GOT3 (cell line): ENCODE data around the gene INSC.
"Not testable (repeated sequence)": the region's sequence is repeated elsewhere in the genome, so short reads cannot be mapped to it uniquely, and the experiment has no call there.

Source experiments
- DNase-seq: peaks from one replicate; lab custom pipeline; 2025; ENCODE audit warnings: mixed read lengths; lab: John Stamatoyannopoulos, UW

INSC gene, protein sequence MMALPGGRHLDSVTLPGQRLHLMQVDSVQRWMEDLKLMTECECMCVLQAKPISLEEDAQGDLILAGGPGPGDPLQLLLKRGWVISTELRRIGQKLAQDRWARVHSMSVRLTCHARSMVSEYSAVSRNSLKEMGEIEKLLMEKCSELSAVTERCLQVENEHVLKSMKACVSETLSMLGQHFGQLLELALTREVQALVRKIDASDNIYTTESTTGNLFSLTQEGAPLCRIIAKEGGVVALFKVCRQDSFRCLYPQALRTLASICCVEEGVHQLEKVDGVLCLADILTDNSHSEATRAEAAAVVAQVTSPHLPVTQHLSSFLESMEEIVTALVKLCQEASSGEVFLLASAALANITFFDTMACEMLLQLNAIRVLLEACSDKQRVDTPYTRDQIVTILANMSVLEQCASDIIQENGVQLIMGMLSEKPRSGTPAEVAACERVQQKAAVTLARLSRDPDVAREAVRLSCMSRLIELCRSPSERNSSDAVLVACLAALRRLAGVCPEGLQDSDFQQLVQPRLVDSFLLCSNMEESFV

DNA sequence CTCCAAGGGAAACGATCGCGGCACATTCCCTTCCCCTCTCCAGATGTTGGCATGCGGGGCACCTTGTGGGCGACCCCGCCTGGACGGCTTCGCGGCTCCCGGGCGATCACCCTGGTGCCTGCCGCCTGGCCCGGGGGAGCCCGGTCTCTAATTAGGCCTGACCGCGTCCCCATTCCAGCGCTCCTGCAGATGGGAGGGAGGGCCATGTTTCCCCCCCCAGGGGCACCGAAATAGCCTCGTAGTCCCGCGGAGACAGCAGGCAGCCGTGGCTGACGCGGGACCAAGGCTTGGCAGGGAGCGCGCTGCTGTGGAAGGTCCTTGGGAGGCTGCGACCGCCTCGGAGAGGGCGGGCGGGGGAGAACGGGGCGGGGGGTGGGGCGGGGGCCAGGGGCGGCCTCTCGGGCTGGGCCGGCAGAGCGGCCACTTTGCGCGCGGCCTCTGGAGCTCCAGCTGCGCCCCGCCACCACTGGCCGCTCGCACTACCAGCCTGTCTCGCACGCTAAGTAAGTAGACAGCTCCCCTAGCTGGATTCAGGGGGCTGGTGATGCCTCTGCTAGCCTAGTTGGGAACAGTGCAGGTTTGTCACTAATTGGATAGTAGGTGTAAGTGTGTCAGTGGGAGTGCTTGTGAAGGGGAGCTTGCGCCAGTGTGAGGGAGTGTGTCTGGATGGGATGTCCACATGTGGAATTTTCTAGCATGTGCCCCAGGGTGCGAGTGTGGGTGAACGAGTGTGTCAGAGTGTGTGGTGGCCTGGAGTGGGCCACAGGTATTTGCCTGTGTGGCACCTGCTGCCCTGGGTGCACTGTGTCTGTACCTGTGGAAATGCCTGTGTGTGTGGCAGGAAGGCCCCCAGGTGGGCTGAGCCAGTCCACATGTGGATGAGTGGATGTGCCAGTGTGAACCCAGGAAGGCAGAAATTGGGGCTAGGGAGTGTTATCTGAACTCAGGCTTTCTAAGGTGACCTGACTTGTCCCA lies at the start of gene INSC:
Gene INSC, plus strand, starts transcription at position 423 of the 975 bp plus-strand sequence. CDS start 34,252 bp downstream, outside the sequence.
- DNase-seq, result no peak

DNA sequence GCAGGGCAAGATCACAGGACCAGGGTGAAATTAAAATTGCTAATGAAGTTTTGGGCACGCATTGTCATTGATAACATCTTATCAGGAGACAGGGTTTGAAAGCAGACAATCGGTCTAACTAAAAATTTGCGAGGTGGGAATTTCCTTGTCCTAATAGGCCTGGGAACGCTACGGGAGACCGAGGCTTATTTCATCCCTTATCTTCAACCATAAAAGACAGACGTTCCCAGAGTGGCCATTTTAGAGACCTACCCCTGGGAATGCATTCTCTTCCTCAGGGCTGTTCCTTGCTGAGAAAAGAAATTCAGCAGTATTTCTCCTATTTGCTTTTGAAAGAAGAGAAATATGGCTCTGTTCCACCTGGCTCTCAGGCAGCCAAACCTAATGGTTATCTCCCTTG lies 45.0 kb upstream of the INSC start:
- DNase-seq, result not testable (repeated sequence)

DNA sequence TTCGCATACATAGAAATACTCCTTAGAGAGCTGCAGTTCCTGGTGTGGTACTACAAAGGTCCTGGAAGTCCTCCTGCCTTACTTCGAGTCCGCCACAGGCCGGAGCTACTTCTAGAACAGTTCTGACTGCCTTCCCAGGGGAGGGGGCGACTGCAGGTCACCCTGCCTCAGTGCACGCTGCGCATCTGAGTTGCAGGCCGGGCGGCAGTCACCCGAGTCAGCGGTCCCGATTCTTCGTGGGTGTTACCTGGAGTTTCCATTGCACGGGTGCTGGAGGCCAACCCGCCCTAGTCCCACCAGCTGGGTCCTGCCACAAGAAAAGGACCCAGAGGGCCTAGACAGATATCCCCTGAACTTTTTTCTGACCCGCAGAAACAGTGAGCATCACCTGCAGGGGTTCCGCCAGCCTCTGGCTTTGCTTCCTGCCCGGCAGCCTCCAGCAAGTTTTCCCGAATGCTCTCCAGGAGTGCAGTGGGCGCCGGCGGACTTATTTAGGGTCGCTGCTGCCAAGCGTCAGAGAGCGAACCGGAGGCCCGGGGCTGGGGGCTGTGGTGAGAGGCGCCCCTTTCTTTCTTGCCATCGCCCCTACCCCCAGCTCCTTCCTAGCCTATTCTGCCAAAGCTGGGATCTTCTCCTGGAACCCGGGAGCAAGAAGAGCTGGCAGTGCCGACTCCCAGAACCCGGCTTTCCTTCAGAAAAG lies 43.0 kb upstream of the INSC start:
- no peak for DNase-seq

DNA sequence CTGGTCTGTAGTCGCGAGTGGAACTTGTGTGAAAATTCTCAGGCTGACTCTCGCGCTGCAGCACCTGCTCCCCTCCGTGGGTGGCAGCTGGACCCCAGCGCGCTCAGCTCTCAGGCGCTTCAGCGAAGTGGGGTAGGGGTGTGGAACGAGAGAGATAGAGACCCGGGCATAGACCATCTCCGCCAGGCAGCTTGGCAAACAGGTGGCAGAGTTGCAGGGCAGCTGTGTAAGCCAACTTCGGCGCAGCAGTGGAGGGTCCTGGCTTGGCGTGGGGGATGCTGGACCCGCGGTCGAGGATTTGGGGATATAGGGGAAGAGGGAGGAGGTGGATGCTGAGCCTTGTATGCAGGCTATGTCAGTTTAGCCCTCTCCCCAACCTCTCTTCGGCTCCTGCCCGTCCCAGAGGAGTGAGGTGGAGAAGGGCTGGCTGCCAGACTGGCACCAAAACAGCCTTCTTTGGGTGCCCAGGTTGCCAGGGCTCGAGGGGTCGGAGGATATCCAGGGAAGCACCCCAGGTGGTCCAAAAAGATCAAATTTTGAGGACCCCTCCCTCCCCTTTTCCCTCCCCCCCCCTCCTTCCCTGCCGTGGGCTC lies 42.1 kb upstream of the INSC start:
- DNase-seq, result no peak

DNA sequence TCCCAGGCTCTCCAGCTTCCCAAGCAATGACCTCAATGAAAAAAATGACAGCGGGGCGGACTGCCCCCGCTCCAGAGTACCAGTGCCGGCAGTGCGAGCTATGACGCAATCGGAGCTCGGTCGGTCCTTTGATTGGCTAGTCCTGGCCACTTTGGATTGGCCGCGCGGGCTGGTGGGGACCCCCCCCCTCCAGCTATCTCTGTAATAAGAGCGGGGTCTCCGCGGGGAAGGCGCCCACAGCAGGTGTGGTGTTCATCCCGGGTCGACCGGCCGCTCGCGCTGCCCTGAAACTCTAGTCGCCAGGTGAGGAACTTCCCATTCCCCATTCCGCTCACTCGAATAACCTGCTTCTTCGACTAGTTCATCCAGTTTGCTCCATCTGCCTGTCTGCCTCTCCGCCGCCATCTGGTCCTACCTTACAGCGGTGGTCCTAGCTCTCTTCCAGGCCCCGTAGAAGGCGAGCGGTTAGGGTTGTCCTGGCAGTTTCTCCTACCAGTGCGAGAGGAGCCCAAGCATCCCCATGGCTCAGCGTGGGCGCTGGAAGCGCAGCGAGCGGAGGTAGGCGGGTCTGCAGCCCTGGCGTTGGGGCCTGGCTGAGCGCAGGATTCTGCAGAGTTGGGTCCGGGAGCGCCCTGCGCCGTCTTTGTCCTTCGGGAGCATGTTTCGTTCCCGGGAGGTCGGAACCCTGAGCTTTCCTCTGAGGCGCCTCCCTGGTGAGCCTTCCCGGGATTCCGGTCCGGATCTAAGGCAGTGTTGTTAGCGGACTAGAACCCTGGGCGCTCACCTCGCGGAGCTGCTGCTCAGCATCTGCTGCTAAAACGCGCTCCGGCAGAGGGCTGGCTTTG lies 41.1 kb upstream of the INSC start, which contains the start of gene CALCB:
Gene CALCB, plus strand, starts transcription at position 233 of the 845 bp plus-strand sequence. CDS start 1,126 bp downstream, outside the sequence.
- DNase-seq, result no peak

DNA sequence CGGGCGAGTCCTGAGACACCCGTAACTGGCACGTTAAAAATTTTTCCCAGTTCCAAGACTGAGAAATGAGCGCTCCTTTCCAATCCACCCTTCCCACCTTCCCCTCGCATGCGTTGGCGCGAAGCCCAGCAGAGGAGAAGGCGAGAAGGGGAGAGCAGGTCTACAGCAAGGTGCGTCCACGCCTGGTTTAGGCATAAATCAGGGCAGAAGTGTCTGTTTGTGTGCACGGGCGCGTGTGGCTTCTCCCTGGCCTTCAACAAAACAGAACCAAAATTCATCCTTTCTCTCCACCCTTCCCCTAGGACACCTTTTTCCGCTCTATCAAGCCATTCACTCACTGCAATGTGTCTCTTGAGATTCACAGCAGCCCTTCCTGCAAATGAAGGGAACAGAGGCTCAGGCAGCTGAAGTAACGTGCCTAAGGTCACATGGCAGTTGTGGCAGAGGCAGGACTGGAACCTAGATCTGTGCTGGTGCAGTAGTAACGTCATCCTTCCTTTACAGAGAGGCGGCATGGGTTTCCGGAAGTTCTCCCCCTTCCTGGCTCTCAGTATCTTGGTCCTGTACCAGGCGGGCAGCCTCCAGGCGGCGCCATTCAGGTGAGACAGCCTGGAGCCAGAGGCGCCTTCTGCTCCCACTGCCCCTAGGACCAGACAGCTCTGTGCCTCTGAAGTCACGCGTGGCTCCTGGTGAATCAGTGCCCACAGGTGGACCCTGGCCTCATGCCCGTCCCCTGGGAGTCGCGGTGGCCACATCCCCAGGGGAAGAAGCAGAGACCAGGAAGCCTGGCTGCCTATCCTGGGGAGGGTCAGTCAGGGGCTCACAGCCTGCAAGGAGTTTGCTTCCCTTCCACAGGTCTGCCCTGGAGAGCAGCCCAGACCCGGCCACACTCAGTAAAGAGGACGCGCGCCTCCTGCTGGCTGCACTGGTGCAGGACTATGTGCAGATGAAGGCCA lies 40.2 kb upstream of the INSC start:
- DNase-seq, result no peak

DNA sequence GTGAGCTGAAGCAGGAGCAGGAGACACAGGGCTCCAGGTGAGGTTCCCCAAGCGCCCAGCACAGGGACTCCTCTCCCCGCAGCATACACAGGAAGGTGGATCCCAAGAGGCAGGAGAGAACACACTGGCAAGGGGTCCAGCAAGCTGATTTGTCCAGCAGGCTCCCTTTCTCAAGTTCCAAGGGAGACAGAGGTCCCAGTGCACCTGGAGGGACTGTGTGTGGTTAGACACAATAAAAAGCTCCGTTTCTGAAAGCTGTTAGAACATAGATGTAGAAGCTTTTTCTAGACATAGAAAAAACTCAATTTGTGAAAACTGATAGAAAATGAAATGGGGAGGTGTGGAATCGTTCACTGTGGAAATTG lies 39.6 kb upstream of the INSC start:
- no peak for DNase-seq

DNA sequence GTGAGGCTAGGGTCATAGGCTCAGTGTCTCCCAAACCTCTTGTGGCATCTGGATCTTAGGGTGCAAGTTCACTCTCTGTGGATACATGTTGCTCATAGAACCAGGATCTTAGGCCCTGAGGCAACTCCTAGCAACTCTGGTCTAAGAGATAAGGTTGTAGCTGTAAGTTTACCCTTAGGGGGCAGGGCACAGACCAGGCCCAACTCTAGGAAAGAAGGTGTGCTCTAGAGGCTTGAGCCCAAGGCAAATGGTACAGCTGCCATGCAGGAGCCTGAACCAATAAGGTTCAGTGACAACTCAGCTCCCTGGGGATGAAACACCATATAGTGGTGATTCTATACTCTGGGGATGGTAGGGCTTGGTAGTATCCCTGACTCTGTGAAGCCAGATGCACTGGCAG lies 23.5 kb upstream of the INSC start:
- no peak for DNase-seq

DNA sequence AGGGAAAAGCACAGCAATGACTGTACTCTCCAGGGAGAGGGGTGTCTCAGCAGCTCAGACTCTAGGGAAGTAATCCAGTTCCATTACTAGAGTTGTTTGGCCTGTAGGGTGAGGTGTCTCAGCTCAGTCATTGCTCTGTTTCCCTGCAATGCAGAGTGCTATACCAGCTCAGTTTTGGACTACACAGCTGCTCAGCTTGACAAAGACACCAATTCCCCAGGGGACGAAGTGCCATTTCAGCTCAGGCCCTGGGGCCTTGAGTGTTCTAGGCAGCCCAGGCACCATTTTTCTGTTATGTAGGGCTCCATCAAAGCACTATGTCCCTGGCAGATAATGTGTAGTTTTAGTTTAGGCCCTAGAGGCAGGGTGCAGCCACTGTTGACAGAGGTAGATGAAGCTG lies 23.1 kb upstream of the INSC start:
- DNase-seq, result no peak

DNA sequence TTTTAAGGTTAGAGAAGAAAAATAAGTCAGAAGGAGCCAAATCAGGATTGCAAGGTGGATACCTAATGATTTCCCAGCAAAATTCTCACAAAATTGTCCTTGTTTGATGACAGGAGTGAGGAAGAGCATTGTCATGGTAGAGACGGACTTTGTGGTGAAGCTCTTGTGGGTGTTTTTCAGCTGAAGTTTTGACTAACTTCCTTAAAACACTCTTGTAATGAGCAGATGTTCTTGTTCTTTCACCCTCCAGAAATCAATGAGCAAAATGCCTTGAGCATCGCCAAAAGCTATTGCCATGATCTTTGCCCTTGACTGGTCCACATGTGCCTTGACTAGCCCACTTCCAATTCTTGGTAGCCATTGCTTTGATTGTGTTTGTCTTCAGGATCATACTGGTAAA lies 21.3 kb upstream of the INSC start:
- DNase-seq, result no peak

DNA sequence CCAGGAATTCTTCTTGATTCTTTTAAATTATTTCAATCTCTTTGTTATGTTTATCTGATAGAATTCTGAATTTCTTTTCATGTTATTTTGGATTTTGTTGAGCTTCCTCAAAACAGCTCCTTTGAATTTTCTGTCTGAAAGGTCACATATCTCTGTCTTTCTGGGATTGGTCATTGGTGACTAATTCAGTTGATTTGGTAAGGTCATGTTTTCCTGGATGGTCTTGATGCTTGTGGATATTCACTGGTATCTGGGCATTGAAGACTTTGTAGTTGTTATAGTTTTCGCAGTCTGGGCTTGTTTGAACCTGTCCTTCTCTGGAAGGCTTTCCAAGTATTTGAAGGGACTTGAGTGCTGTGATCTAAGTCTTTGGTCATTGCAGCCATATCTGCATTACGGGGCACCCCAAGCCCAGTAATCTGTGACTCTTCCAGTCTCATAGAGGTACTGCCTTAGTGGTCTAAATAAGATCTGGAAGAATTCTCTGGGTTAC lies 18.9 kb upstream of the INSC start:
- no peak for DNase-seq

DNA sequence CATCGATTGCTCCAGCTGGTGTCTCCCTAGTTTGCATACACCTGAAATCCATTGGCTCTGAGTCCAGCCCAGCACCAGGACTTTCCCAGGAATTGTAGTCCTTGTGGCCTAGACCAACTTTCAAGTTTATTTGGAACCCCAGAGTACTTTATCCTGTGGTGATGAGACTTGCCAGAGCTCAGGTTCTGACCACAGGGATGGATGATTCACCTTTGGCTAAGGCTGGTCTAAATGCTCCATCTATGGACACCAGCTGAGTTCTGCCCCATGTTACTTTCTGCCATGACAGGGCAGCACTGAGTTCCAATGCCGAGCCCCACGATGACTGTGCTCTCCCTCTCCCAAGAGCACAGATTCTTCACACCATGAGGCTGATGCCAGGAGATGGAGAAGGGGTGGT lies 17.3 kb upstream of the INSC start:
- DNase-seq, result no peak

DNA sequence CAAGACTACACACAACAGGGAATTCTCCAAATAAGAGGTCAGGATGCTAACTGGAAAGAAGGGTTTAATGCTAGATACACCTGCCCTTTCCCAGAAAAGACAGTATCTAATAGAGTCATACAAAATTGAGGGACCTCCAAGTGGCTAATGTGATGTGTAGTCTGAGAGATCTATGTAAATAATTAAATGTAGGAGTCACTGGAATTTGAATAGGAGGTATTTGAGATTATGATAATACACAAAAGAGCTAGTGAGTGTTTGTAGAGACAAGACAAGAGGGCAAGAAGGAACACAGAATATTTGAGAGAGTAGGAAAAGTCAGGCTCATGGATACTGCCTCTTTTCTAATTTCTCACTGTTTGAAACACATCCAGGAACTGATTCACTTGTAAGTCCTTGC lies 15.5 kb upstream of the INSC start:
- no peak for DNase-seq

DNA sequence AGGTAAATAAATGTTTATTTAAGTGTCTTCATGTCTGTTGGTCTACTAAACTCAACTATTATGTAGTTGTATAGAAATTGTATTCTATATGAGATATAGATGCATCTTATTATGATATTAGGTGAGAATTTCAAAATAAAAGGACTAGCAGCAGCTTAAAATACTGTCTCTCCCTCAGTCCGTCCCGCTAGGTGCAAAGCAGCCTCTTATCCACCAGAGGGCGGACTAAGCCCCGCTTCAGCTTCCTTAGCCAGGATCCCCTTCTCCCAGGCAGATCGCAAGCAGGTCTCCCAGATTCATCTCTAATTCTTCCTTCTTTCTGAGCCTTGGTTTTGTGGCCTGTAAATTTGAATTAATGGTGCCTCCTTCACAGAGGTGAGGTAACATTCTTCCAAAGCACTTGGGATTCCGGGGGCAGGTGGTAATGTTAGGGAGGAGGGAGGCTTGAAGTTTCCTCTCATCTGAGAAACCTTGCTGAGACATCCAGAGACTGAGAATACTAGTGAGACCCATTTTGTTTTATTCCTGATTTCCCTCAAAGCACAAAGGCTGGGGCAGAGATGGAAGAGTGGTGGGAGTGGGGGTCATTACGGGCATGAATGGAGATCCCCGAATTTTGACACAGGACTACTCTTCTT lies 13.5 kb upstream of the INSC start:
- DNase-seq, result no peak

DNA sequence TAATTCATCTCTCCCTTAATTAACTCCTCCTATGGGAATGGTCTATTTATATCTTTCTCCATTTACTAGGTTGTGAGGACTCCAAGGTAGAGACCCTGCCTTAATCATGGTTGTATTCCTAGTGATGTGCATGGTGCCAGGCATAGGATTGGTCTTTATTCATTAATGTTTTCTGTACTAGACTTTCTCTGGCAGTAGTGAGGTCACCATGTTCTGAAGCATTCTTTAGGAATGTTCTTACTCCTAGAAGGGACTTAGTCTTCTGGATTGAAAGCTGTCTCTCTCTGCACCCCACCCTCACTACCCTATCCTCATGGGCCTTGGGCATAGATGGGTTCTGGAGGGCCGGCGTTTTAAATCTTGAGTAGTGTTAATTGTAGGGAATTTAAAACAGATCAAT lies 10.6 kb upstream of the INSC start:
- DNase-seq, result no peak

DNA sequence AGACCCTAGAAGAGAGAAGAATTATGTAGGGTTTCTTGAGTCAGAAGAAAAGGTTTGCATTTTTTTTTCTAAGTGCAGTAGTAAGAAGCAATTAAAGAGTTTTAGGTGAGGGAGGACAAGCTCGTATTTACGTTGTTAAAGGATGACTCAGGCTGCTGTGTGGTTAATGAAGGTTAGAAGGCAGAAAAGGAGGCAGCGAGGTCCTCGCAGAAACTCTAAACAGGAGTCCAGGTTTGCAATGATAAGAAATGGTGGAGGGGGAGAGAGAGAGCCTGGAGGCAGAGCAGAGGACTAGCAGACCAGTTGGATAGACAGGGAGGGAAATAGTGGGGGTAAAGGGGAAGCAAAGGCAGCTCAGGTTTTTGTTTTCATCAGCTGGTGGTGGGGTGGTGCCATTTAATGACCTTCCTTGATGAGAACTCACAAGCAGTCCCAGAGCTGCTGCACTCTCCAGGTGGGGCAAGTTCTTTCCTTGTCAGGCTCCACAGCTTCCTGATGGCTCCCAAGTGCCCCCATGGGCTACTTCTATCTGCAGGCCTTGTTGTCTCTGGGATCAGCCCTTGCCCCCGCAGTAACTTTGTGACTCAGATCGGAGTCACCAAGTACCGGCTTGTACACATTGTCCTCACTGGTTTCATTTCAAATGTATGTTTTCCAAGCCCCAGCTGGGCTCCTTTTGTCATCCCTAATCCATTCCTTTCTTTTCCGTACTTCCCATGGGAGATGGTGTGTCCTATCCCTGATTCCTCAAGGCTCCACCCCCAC lies 8.3 kb upstream of the INSC start:
- no peak for DNase-seq

DNA sequence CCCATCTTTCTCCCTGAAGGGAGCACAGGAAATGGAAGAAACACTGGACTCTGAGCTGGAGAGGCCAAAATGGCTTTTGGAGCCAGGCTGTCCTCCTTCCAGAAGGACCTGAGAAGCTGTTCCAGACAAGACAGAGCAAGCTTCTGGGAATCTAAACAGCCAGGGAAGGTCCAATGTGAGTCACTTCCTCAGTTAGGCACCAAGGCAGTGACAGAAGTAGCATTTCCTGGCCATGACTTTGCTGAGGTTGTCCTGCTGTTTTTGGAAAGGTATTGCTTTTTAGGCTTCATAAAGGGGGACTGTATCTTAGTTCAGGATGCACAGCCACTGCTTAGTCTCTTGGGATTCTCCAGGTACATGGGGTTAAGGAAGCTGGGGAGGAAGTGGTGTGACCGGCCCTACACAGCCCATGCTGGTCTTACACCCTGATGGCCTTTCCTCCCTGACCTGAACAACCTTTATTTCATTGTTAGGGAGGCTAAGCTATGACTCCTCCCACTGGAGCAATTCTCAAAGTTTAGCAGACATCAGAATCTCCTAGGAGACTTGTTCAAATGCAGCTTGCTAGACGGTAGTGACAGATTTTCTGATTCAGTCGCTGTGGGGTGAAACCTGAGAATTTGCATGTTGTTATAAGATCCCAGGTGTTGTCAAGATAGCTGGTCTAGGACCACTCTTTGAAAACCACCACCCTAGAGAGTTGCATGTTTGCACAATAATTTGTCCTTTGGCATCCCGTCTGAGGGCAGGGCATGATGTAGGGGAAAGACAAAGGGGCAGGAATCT lies 6.8 kb upstream of the INSC start:
- DNase-seq, result no peak
